Right lobe of liver (tissue), 4 donors: ENCODE results near the gene GRIA1.

Experiments used
- POLR2A ChIP-seq: fragments of 450-650 bp; IDR thresholded peaks from one replicate; pipeline ENCODE4 v1.6.1; 2017; ENCODE audit warnings: antibody characterized with exemption, mild to moderate bottlenecking
- TF ChIP-seq, protein P1 (sequence below), 4 donors: fragments of 200-600 bp in 3 of 4; fragments of 450-650 bp in 1 of 4; IDR thresholded peaks; one replicate each; pipeline versions ENCODE4 v1.5.1 to v1.8.0; 2016 to 2022; ENCODE audit warnings: antibody characterized with exemption in 4 of 4, mild to moderate bottlenecking in 2 of 4
- donor health status: DM: no; HTN: no; CAD: no.
- donor health status: DM: no; HTN: no; CAD: no.
- donor health status: DM: no; HTN: yes; CAD: no.

DNA sequence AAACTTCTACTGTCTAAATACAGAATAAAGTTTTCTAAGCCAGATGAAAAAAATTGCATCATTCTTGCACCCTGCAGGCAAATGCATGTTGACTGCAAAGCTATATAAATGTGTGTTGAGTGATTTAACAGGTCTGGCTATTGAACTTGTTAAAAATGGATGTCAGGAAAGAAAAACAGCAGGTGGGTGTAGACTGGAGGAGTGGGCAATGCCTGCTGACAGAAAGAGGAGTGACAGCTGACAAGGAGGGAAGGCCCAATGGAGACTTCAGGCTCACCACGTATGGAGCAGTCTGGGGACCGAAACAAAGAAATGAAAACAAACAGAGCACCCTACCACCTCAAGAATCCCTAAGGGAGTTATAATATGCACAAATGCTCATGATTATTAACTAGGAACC is 127.8 kb downstream of the GRIA1 start:
- TF ChIP-seq, protein P1, sequence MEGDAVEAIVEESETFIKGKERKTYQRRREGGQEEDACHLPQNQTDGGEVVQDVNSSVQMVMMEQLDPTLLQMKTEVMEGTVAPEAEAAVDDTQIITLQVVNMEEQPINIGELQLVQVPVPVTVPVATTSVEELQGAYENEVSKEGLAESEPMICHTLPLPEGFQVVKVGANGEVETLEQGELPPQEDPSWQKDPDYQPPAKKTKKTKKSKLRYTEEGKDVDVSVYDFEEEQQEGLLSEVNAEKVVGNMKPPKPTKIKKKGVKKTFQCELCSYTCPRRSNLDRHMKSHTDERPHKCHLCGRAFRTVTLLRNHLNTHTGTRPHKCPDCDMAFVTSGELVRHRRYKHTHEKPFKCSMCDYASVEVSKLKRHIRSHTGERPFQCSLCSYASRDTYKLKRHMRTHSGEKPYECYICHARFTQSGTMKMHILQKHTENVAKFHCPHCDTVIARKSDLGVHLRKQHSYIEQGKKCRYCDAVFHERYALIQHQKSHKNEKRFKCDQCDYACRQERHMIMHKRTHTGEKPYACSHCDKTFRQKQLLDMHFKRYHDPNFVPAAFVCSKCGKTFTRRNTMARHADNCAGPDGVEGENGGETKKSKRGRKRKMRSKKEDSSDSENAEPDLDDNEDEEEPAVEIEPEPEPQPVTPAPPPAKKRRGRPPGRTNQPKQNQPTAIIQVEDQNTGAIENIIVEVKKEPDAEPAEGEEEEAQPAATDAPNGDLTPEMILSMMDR (IDR thresholded peaks at IDR 0.05) = no peak
- TF ChIP-seq POLR2A = no peak
